Measurements from ENCODE around the gene UBL4A. TPM values are rescaled to one million over a fixed set of nuclear protein-coding genes. Genes with fewer than 3 reads are reported as not detected.

UBL4A gene
- total RNA-seq, 6 experiments from 2014 or later, result 12.6 to 34.8 (median 15.5) TPM

- Histone ChIP-seq H3K4me3 (no peak overlapping the region), H3K36me3 (no peaks in the 10 kb centered on the region), H3K27me3 (no peaks in the 10 kb centered on the region), H3K4me1 (no peaks in the 10 kb centered on the region), H3K27ac (no peak overlapping the region), H3K9me3 (no peaks in the 10 kb centered on the region)
- DNase-seq (no peak), ATAC-seq (no peak)
- TF ChIP-seq, protein P1, sequence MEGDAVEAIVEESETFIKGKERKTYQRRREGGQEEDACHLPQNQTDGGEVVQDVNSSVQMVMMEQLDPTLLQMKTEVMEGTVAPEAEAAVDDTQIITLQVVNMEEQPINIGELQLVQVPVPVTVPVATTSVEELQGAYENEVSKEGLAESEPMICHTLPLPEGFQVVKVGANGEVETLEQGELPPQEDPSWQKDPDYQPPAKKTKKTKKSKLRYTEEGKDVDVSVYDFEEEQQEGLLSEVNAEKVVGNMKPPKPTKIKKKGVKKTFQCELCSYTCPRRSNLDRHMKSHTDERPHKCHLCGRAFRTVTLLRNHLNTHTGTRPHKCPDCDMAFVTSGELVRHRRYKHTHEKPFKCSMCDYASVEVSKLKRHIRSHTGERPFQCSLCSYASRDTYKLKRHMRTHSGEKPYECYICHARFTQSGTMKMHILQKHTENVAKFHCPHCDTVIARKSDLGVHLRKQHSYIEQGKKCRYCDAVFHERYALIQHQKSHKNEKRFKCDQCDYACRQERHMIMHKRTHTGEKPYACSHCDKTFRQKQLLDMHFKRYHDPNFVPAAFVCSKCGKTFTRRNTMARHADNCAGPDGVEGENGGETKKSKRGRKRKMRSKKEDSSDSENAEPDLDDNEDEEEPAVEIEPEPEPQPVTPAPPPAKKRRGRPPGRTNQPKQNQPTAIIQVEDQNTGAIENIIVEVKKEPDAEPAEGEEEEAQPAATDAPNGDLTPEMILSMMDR (IDR thresholded peaks at IDR 0.05), result no peak
- TF ChIP-seq POLR2A (IDR thresholded peaks at IDR 0.05), result no peak
- intact Hi-C loops (cut with DNase I), result no loop called here
- WGBS (ENCODE audit: insufficient coverage, low coverage, low lambda C conversion rate, missing lambda C conversion rate), result 90% methylated on average over 2 of the region's 28 CpGs
Observed at GRCh38 chrX:154464806-154465365, 21.5 kb downstream of the UBL4A start.

DNA sequence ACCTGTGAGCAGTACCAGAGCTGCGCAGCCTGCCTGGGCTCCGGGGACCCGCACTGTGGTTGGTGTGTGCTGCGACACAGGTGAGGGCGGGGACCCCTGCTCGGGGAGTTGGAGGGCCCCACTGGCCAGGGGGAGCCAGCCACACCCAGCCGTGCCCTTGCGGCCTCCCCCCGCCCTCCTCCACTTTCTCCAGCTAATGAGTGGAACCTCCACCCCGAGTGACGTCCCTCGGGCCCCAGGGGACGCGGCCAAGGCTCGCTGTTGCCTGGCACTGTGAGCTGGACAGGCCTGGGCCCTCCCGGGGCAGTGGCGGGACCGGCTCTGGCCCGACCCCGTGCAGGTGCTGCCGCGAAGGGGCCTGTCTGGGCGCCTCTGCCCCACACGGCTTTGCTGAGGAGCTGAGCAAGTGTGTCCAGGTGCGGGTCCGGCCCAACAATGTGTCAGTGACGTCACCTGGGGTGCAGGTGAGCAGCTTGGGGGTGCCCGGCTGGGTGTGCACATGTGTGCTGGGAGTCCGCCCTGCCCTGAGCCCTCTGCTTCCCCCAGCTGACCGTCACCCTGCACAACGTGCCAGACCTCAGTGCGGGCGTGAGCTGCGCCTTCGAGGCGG lies 22.7 kb downstream of the UBL4A start:
- Histone ChIP-seq H3K36me3 (no peaks in the 10 kb centered on the region), H3K4me3 (no peak overlapping the region), H3K27ac (no peak overlapping the region), H3K9me3 (no peaks in the 10 kb centered on the region), H3K27me3 (no peaks in the 10 kb centered on the region), H3K4me1 (no peaks in the 10 kb centered on the region)
- WGBS (ENCODE audit: insufficient coverage, low coverage, low lambda C conversion rate, missing lambda C conversion rate), result 85% methylated on average over 4 of the region's 36 CpGs
- ATAC-seq (no peak), DNase-seq (no peak)
- intact Hi-C loops (cut with DNase I), result no loop called here
- no peak for TF ChIP-seq POLR2A (IDR thresholded peaks at IDR 0.05)
- TF ChIP-seq, protein P1 (IDR thresholded peaks at IDR 0.05), result no peak

GRCh38 chrX:154462396-154462795 lies 24.0 kb downstream of the UBL4A start:
- DNase-seq (no peak), ATAC-seq (no peak)
- Histone ChIP-seq H3K27ac (no peak overlapping the region), H3K4me1 (no peaks in the 10 kb centered on the region), H3K36me3 (no peaks in the 10 kb centered on the region), H3K4me3 (no peak overlapping the region), H3K27me3 (no peaks in the 10 kb centered on the region), H3K9me3 (no peaks in the 10 kb centered on the region)
- intact Hi-C loops (cut with DNase I), result no loop called here
- TF ChIP-seq POLR2A (IDR thresholded peaks at IDR 0.05), result no peak
- TF ChIP-seq, protein P1 (IDR thresholded peaks at IDR 0.05), result no peak
- WGBS (ENCODE audit: insufficient coverage, low coverage, low lambda C conversion rate, missing lambda C conversion rate), result 40% methylated on average over 1 of the region's 8 CpGs

DNA sequence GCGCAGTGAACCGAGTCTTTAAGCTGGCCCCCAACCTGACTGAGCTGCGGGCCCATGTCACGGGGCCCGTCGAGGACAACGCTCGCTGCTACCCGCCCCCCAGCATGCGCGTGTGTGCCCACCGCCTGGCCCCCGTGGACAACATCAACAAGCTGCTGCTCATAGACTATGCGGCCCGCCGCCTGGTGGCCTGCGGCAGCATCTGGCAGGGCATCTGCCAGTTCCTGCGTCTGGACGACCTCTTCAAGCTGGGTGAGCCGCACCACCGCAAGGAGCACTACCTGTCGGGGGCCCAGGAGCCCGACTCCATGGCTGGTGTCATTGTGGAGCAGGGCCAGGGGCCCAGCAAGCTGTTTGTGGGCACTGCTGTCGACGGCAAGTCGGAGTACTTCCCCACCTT lies 26.1 kb downstream of the UBL4A start:
- Histone ChIP-seq H3K4me1 (no peaks in the 10 kb centered on the region), H3K27me3 (no peaks in the 10 kb centered on the region), H3K36me3 (no peaks in the 10 kb centered on the region), H3K9me3 (no peaks in the 10 kb centered on the region), H3K4me3 (no peak overlapping the region), H3K27ac (no peak overlapping the region)
- 97% methylated on average over 11 of the region's 26 CpGs for WGBS (ENCODE audit: insufficient coverage, low coverage, low lambda C conversion rate, missing lambda C conversion rate)
- DNase-seq (no peak), ATAC-seq (no peak)
- intact Hi-C loops (cut with DNase I), result no loop called here
- TF ChIP-seq, protein P1 (IDR thresholded peaks at IDR 0.05), result no peak
- TF ChIP-seq POLR2A (IDR thresholded peaks at IDR 0.05), result no peak

Measured in right lobe of liver (tissue), 6 donors.